Naive B cell (primary cell): ENCODE measurements around the gene CLEC9A. TPM values are rescaled to one million over a fixed set of nuclear protein-coding genes. Genes with fewer than 3 reads are reported as not detected.
"Not testable (repeated sequence)": the region's sequence is repeated elsewhere in the genome, so short reads cannot be mapped to it uniquely, and the experiment has no call there.

ENCODE experiments used
- ATAC-seq, 2 donors: fragments of 150-1000 bp; cut with Tn5 transposase; 2 replicates each; pipeline ENCODE4 v1.10.0; 2021; ENCODE audit warnings: low read depth in 2 of 2, mild to moderate bottlenecking in 2 of 2, moderate library complexity in 2 of 2
- DNase-seq: peaks from one replicate; pipeline ENCODE4 v3.0.0; 2022
- H3K27ac Mint-ChIP-seq, 6 donors: one replicate each; pipeline ENCODE4 v1.8.0; 2020 to 2022; ENCODE audit warnings: mild to moderate bottlenecking in 6 of 6, mixed read lengths in 6 of 6, moderate library complexity in 5 of 6, inconsistent platforms in 2 of 6
- H3K27me3 Mint-ChIP-seq, 3 donors: one replicate each; pipeline ENCODE4 v1.8.0; 2021 to 2022; ENCODE audit warnings: mixed read lengths in 3 of 3, mild to moderate bottlenecking in 1 of 3
- H3K36me3 Mint-ChIP-seq, 2 donors: one replicate each; pipeline ENCODE4 v1.8.0; 2020 to 2022; ENCODE audit warnings: mixed read lengths in 2 of 2, inconsistent platforms in 1 of 2, mild to moderate bottlenecking in 1 of 2
- H3K4me1 Mint-ChIP-seq, 3 donors: one replicate each; pipeline ENCODE4 v1.8.0; 2020 to 2022; ENCODE audit warnings: mixed read lengths in 3 of 3, inconsistent platforms in 1 of 3, mild to moderate bottlenecking in 1 of 3, moderate library complexity in 1 of 3
- H3K4me3 Mint-ChIP-seq, 8 donors: one replicate each; pipeline ENCODE4 v1.8.0; 2020 to 2022; ENCODE audit warnings: mild to moderate bottlenecking in 8 of 8, mixed read lengths in 8 of 8, moderate library complexity in 8 of 8, inconsistent platforms in 2 of 8
- H3K9me3 Mint-ChIP-seq, 7 donors: one replicate each; pipeline ENCODE4 v1.8.0; 2020 to 2022; ENCODE audit warnings: mixed read lengths in 7 of 7, mild to moderate bottlenecking in 5 of 7, inconsistent platforms in 2 of 7, moderate library complexity in 1 of 7
- polyA plus RNA-seq, 6 donors: library from polyadenylated mRNA; unstranded; fragments of 300-500 nt; fragmentation: Illumina TruSeq; gene quantifications; one replicate each; pipeline ENCODE4 v1.2.3, GENCODE V29; 2021; ENCODE audit warnings: low read depth in 6 of 6

CLEC9A gene
- polyA plus RNA-seq, result not detected

DNA sequence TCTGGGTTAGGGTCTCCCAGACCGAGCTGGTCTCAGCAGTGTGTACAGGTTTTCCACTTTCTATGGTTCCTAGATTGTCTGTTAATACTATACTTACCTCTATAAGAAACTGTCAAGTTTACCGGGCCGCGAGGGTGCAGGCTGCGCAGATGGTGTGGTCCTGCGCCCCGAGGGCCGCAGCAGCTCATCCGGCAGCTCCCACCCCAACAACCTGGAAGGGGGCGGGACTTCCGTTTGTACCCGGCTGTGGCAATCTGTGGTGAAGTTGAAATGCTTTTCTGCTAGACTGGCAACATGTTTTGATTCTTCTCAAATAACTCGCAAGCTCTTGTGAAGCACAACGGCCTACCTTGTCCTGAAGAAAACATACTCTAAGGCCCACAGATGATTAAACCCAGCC, at the start of gene CLEC9A:
Gene CLEC9A (plus strand): TSS at position 237 of the 400 bp plus-strand sequence. CDS start 22,006 bp downstream, outside the sequence.
- H3K27me3 Mint-ChIP-seq, result peaks cover 12 to 30% (median 24%) of the 10 kb centered on the region in 3 donors
- no peak for ATAC-seq

DNA sequence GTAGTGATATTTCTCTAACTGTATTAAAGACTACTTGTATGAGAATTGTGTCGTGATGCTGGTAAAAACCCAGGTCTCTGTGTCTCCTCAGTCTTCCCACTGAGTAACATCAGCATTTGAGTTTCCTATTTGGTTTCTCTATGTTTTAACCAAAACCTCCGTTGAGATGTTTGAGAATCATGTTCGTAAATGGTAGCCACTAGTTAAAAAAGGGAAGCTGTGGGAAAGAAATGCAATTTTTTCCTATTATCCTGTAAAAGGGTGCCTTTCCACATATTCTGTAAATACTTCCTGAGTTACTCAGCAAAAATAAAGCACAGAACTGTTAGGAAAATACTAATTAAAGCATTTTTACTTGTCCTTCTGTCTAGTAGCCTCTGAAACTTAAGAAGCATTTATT, 38.6 kb upstream of the CLEC9A start:
- Mint-ChIP-seq H3K27me3 (peaks cover 60 to 76% (median 71%) of the 10 kb centered on the region in 3 donors), H3K36me3 (no peaks in the 10 kb centered on the region), H3K9me3 (peaks cover 0 to 2% (median 0%) of the 10 kb centered on the region in 7 donors), H3K4me3 (peak overlapping the region in 5 of 8 donors; percentile 4 to 81 (median 60)), H3K27ac (no peak overlapping the region), H3K4me1 (peaks cover 8 to 19% (median 16%) of the 10 kb centered on the region in 3 donors)
- DNase-seq (no peak), ATAC-seq (no peak)

More for the DNA sequence above, at the start of gene CLEC9A:
- Mint-ChIP-seq H3K36me3 (no peaks in the 10 kb centered on the region), H3K9me3 (peaks cover 0 to 6% (median 0%) of the 10 kb centered on the region in 7 donors), H3K27ac (peak within 1 kb of the TSS in 1 of 6 donors; percentile 8), H3K4me3 (no peak within 1 kb of the TSS), H3K4me1 (no peaks in the 10 kb centered on the region)
- no peak for DNase-seq

DNA sequence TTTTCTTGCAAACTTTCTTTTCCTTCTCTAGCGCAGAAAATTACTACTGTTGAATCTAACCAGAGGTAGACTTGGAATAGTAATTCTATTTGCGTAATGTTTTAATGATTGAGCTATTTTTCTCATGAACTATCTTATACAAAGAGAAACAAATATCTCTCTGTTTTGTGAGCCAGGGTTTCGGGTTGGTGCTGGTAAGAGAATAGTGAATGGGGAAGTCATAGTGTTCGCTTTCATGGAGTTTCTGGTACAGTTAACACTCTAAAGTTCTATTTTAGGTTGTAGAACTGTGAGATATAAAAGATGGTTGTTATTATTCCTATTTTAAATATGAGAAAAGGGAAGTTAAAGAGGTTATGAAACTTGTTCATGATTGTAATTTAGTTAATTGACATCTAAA, 38.2 kb upstream of the CLEC9A start:
- peaks cover 60 to 77% (median 70%) of the 10 kb centered on the region in 3 donors for H3K27me3 Mint-ChIP-seq
- peaks cover 0 to 2% (median 0%) of the 10 kb centered on the region in 7 donors for H3K9me3 Mint-ChIP-seq
- no peaks in the 10 kb centered on the region for H3K36me3 Mint-ChIP-seq
- peaks cover 8 to 19% (median 16%) of the 10 kb centered on the region in 3 donors for H3K4me1 Mint-ChIP-seq
- no peak overlapping the region for H3K27ac Mint-ChIP-seq
- DNase-seq (peak; percentile 28), ATAC-seq (peak; percentile 89 to 99)
- peak overlapping the region in 5 of 8 donors; percentile 4 to 81 (median 60) for H3K4me3 Mint-ChIP-seq

- ATAC-seq (no peak), DNase-seq (no peak)
- Mint-ChIP-seq H3K4me3 (no peak within 1 kb of the TSS), H3K4me1 (peaks cover 0 to 1% (median 0%) of the 10 kb centered on the region in 3 donors), H3K9me3 (no peaks in the 10 kb centered on the region), H3K27ac (no peak within 1 kb of the TSS), H3K27me3 (peaks cover 33 to 51% (median 42%) of the 10 kb centered on the region in 3 donors), H3K36me3 (no peaks in the 10 kb centered on the region)
These were observed 31.5 kb upstream of the CLEC9A start, which contains the start of gene CLEC1B for GRCh38 chr12:9999016-9999415. TSS of gene CLEC1B (minus strand) at chr12:9999121. CDS start at chr12:9999100, 21 bp downstream.

GRCh38 chr12:10001171-10001776, 29.2 kb upstream of the CLEC9A start:
- no peaks in the 10 kb centered on the region for H3K4me1 Mint-ChIP-seq
- peaks cover 37 to 45% (median 40%) of the 10 kb centered on the region in 3 donors for H3K27me3 Mint-ChIP-seq
- DNase-seq (no peak), ATAC-seq (no peak)
- H3K4me3 Mint-ChIP-seq, result no peak overlapping the region
- H3K9me3 Mint-ChIP-seq, result peaks cover 0 to 2% (median 0%) of the 10 kb centered on the region in 7 donors
- H3K36me3 Mint-ChIP-seq, result no peaks in the 10 kb centered on the region
- no peak overlapping the region for H3K27ac Mint-ChIP-seq

DNA sequence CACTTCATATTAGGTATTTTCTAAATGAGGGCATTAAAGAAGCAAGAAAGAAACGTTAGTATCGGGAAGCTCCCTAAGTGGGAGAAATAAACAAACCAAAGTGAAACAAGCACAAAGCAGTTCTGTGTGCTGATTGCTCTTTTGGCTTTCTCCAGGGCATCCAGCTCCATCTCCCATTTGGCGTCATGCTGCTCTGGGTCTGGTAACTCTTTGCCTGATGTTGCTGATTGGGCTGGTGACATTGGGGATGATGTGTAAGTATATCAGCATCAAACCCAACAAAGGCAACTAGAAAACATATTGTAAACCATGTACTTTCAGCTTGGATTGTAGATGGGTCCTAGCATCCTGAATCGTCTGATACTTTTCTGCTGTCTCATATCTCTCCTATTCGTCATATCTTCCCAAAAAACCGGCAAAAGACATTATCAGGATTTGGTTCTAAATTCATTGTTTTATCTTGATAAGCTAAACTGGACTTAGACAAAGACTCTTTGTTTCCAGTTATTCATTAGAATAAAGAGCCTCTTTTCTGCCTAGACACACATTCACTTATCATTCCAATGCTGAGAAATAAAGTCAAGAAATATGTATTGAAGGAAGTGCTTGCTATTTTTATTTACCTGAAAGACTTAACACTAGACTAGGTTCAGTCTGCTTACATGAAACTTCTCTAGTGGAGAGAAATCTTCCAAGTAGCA, 17.7 kb upstream of the CLEC9A start:
- DNase-seq, result no peak
- no peaks in the 10 kb centered on the region for H3K36me3 Mint-ChIP-seq
- no peaks in the 10 kb centered on the region for H3K4me1 Mint-ChIP-seq
- no peak for ATAC-seq
- H3K27me3 Mint-ChIP-seq, result peaks cover 40 to 56% (median 45%) of the 10 kb centered on the region in 3 donors
- H3K27ac Mint-ChIP-seq, result no peak overlapping the region
- H3K9me3 Mint-ChIP-seq, result no peaks in the 10 kb centered on the region
- H3K4me3 Mint-ChIP-seq, result no peak overlapping the region

- no peaks in the 10 kb centered on the region for H3K9me3 Mint-ChIP-seq
- H3K36me3 Mint-ChIP-seq, result no peaks in the 10 kb centered on the region
- H3K4me3 Mint-ChIP-seq, result no peak overlapping the region
- ATAC-seq (no peak), DNase-seq (no peak)
- H3K27ac Mint-ChIP-seq, result no peak overlapping the region
- peaks cover 30 to 33% (median 31%) of the 10 kb centered on the region in 3 donors for H3K27me3 Mint-ChIP-seq
- no peaks in the 10 kb centered on the region for H3K4me1 Mint-ChIP-seq
These were observed 15.0 kb upstream of the CLEC9A start for GRCh38 chr12:10015450-10015849.

GRCh38 chr12:10016881-10017280, 13.6 kb upstream of the CLEC9A start:
- H3K36me3 Mint-ChIP-seq, result no peaks in the 10 kb centered on the region
- no peak for ATAC-seq
- no peaks in the 10 kb centered on the region for H3K9me3 Mint-ChIP-seq

DNA sequence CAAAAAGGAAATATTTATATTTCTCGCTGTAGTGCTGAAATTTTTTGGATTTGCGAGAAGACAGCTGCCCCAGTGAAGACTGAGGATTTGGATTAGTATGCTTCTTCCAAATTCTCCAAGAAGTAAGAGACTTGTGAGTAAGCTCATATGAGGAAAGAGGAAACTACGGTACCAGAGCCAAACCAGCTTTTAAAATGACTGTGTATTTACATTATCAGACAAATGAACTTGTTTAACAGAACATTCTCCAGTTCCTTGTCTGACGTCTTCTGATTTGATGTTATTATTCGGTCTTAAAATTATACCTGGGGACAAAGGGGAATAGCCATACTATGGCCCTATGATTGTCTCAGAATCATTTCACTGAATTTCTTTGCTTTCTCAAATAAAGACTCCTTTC, 12.1 kb upstream of the CLEC9A start:
- Mint-ChIP-seq H3K4me1 (no peaks in the 10 kb centered on the region), H3K27ac (no peak overlapping the region), H3K36me3 (no peaks in the 10 kb centered on the region), H3K4me3 (no peak overlapping the region), H3K27me3 (peaks cover 12 to 19% (median 19%) of the 10 kb centered on the region in 3 donors), H3K9me3 (no peaks in the 10 kb centered on the region)
- ATAC-seq (no peak), DNase-seq (no peak)

More at GRCh38 chr12:10016881-10017280, 13.6 kb upstream of the CLEC9A start:
- Mint-ChIP-seq H3K4me3 (no peak overlapping the region), H3K4me1 (no peaks in the 10 kb centered on the region), H3K27ac (no peak overlapping the region), H3K27me3 (peaks cover 24 to 29% (median 24%) of the 10 kb centered on the region in 3 donors)
- no peak for DNase-seq

DNA sequence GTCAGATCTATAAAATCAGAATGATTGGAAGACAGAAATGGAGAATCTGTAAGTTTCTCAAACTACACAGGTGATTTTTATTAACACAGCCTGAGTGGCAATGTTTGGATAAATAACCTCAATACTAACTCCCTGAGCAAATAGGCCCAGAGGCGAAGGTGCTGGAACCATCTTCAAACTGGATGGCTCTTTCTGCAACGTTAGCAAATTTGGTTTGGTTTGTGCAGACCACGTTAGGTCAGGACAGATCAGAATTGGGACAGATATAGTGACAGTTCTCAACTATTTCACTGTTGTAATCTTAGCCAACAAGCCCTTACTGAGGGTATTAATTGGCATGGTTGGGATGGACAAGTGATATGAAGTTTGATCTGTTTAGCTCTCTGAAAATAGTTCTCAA, 9.1 kb upstream of the CLEC9A start:
- H3K27ac Mint-ChIP-seq, result no peak overlapping the region
- H3K9me3 Mint-ChIP-seq, result peaks cover 0 to 7% (median 0%) of the 10 kb centered on the region in 7 donors
- H3K4me3 Mint-ChIP-seq, result no peak overlapping the region
- ATAC-seq (no peak), DNase-seq (no peak)
- H3K4me1 Mint-ChIP-seq, result no peaks in the 10 kb centered on the region
- H3K36me3 Mint-ChIP-seq, result no peaks in the 10 kb centered on the region
- peaks cover 5 to 10% (median 7%) of the 10 kb centered on the region in 3 donors for H3K27me3 Mint-ChIP-seq

- no peak for DNase-seq
- ATAC-seq, result no peak
- Mint-ChIP-seq H3K4me1 (no peaks in the 10 kb centered on the region), H3K36me3 (no peaks in the 10 kb centered on the region), H3K4me3 (no peak overlapping the region), H3K9me3 (peaks cover 0 to 8% (median 0%) of the 10 kb centered on the region in 7 donors), H3K27ac (no peak overlapping the region), H3K27me3 (peaks cover 0 to 21% (median 5%) of the 10 kb centered on the region in 3 donors)
These were observed 5.2 kb upstream of the CLEC9A start for GRCh38 chr12:10025236-10025635.

GRCh38 chr12:10026666-10027065, 3.8 kb upstream of the CLEC9A start:
- H3K9me3 Mint-ChIP-seq, ATAC-seq, H3K4me3 Mint-ChIP-seq, H3K36me3 Mint-ChIP-seq, H3K4me1 Mint-ChIP-seq, DNase-seq, H3K27ac Mint-ChIP-seq: not testable (repeated sequence)
- peaks cover 7 to 19% (median 12%) of the 10 kb centered on the region in 3 donors for H3K27me3 Mint-ChIP-seq

DNA sequence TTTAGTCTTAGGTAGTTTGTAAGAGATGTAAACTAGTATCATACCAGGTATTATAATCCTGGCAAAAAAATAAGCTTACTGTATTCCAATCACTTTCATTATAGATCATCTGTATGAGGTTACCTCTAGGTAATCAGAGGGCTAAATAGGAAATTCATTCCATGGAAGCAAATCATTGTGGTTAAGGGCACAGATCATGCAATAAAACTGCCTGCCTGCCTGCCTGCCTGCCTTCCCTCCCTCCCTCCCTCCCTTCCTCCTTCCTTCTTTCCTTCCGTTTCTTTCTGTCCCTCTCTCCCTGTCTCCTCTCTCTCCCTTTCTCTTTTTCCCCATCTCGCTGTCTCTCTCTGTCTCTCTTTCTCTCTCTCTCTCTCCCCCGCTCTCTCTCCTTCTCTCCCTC, 3.2 kb upstream of the CLEC9A start:
- DNase-seq (no peak), ATAC-seq (no peak)
- Mint-ChIP-seq H3K4me3 (no peak overlapping the region), H3K4me1 (no peaks in the 10 kb centered on the region), H3K9me3 (peaks cover 0 to 8% (median 0%) of the 10 kb centered on the region in 7 donors), H3K27me3 (peaks cover 12 to 18% (median 16%) of the 10 kb centered on the region in 3 donors), H3K36me3 (no peaks in the 10 kb centered on the region), H3K27ac (no peak overlapping the region)

DNA sequence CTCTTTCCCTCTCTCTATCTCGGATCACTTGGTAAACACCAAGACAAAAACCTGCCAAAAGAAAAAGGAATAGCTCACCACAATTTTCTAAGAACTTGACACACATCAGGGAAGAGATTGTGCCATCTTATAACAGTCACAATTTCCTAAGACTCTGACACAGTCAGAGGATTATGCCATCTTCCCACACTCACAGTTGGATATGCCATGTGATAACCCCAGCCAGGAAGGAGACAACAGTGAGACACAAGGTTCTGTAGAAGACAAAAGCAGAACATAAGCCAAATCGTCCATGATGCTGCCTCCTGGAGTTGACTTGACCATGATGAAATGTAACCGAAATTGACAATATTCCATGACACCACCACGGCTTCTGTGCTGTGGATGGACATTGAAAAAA, 2.8 kb upstream of the CLEC9A start:
- ATAC-seq, result no peak
- Mint-ChIP-seq H3K27ac (no peak overlapping the region), H3K4me1 (no peaks in the 10 kb centered on the region), H3K4me3 (no peak overlapping the region), H3K27me3 (peaks cover 12 to 20% (median 19%) of the 10 kb centered on the region in 3 donors), H3K36me3 (no peaks in the 10 kb centered on the region), H3K9me3 (peaks cover 0 to 8% (median 0%) of the 10 kb centered on the region in 7 donors)
- no peak for DNase-seq
